Transverse colon (tissue), 4 donors: Measurements from ENCODE around the gene GNAT3.

Experiments
- CTCF ChIP-seq, 5 experiments: fragments of 200-600 bp in 3 of 5; fragments of 450-650 bp in 2 of 5; sonication (generic) in 3 of 5; IDR thresholded peaks; 1 replicate in 2 of 5; 2 replicates in 3 of 5; pipeline ENCODE4 v1.5.1; 2016 to 2017; ENCODE audit warnings: antibody characterized with exemption in 5 of 5, inconsistent platforms in 3 of 5, mild to moderate bottlenecking in 2 of 5, moderate library complexity in 1 of 5
- EP300 ChIP-seq: sonication (generic); formaldehyde crosslinking; IDR thresholded peaks from one replicate; pipeline ENCODE4 v1.6.1; 2017; ENCODE audit warnings: antibody characterized with exemption, low read depth
- POLR2A ChIP-seq: fragments of 450-650 bp; IDR thresholded peaks from one replicate; pipeline ENCODE4 v1.6.1; 2016; ENCODE audit warnings: antibody characterized with exemption, mild to moderate bottlenecking, moderate library complexity
- POLR2AphosphoS5 ChIP-seq, 3 donors: sonication (generic); formaldehyde crosslinking; IDR thresholded peaks; one replicate each; pipeline ENCODE4 v1.6.1; 2016; ENCODE audit warnings: antibody characterized with exemption in 3 of 3

GRCh38 chr7:80463272-80463920, 48.5 kb downstream of the GNAT3 start:
- TF ChIP-seq EP300 (no peak), CTCF (IDR thresholded peaks at IDR 0.05) (no peak), POLR2A (no peak), POLR2AphosphoS5 (IDR thresholded peaks at IDR 0.05) (no peak)
